Measurements from ENCODE around the gene FSHR.

FSHR gene

DNA sequence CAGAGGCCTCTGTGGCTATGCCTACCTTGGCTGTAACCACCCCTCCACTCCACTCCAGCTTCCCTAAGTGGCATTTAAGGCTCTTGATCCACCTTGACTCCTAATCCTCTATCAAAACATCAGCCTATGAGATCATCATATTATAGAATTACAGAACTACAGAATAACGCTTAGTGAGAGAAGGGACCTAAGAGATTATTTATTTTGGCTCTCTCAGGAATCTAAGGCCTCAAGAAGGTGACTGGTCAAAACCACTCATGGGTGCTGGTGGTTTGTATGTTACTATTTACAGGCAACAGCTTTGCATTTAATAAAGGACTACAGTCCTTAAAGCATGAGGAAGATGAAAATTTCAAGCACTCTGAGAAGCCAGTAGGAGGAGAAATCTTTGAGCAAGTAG, 118.8 kb downstream of the FSHR start:
- in situ Hi-C loops (cut with MboI; ENCODE audit: low sequenced_read_pairs) = no loop called here

DNA sequence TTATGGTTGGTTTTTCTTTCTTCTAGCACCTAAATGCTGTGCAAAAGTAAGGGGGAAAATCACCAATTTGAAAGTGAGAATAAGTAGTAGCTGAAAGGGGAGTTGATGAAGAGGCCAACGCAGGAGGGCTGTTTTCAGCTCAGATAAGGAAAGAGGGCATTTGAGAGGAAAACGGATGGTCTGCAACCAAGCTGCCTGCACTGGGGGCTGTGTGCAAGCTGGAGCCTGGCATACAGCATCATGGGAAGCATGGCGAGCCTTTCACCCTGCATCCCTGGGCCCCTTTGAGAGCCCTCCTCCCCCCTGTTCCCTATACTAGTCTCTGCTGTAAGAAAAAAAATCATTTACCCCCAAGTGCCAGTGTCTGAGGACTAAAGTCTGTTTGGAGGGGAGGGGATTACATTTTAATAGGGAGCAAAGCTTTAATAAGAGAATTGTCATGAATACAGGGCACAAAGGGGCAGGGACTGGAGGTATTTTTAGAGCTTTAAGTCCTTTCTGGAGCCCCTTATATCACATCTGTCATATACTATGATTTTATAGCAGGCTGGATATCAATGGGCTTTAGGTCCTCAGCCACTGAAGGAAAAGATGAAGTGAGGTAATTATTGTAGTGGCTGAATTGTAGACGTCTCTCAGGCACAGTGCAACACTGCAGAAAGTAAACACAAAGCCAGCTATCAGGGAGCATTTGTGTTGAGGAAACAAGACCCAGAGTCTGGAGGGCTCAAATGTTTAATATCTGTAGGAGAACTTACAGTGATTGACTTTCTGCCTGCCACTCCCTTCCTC, 120.7 kb downstream of the FSHR start:
- in situ Hi-C loops (cut with MboI; ENCODE audit: low sequenced_read_pairs) = no loop called here

- in situ Hi-C loops (cut with MboI; ENCODE audit: low sequenced_read_pairs) = no loop called here
Measured at GRCh38 chr2:49032936-49033335, 121.4 kb downstream of the FSHR start.

GRCh38 chr2:49032126-49032525, 122.2 kb downstream of the FSHR start:
- in situ Hi-C loops (cut with MboI; ENCODE audit: low sequenced_read_pairs) = no loop called here

DNA sequence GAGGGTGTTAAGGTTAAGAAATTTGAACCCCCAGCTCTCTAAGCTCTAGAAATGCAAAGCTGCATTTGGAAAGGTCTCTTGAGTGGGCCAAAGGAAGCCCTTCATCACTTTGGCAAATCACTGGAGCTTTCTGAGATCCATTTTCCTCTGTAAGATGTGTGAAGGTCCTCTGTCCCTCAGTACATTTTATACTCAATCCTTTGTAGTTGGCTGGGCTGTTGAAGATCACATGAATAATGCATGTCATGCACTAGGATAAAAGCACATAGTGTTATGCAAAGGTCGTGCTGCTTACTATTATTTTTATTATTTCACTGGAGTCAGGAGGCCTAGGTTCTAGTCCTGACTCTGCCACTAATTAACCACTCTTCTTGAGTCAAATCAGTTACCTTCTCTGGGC, 124.9 kb downstream of the FSHR start:
- in situ Hi-C loops (cut with MboI; ENCODE audit: low sequenced_read_pairs) = no loop called here

GRCh38 chr2:49028101-49028500, 126.2 kb downstream of the FSHR start:
- in situ Hi-C loops (cut with MboI; ENCODE audit: low sequenced_read_pairs) = no loop called here

- in situ Hi-C loops (cut with MboI; ENCODE audit: low sequenced_read_pairs) = no loop called here
Measured at GRCh38 chr2:49026706-49027105, 127.6 kb downstream of the FSHR start.

GRCh38 chr2:49021271-49021670, 133.0 kb downstream of the FSHR start:
- in situ Hi-C loops (cut with MboI; ENCODE audit: low sequenced_read_pairs) = no loop called here

GRCh38 chr2:49005261-49005660, 149.1 kb downstream of the FSHR start:
- in situ Hi-C loops (cut with MboI; ENCODE audit: low sequenced_read_pairs) = no loop called here

DNA sequence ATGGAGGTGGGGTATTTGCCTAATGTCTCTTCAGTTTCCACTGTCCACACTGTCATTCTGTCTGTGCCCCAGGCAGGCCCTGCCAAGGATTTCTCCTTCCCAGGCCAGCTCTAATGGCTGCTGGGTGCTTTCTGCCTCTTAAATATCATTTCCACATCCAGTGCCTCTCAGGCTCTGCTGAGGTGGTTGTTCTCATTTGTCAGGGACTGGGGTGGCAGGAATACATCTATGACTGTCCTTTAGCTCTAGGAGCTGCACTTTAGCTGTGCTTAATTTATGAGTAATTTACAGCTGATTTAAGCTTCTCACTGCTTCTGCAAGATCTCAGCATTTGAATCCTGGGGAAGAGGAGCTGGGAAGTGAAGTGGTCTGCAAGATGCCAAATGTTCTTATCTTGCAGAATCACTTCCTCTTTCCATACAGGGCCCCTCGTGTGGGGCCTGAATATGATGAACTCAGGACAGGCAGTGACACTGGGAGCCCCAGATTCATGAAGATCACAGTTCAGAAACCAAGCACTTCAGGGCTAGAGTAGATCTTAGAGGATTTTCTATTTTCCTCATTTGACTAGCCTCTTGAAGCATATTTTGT, 150.2 kb downstream of the FSHR start:
- in situ Hi-C loops (cut with MboI; ENCODE audit: low sequenced_read_pairs) = no loop called here

DNA sequence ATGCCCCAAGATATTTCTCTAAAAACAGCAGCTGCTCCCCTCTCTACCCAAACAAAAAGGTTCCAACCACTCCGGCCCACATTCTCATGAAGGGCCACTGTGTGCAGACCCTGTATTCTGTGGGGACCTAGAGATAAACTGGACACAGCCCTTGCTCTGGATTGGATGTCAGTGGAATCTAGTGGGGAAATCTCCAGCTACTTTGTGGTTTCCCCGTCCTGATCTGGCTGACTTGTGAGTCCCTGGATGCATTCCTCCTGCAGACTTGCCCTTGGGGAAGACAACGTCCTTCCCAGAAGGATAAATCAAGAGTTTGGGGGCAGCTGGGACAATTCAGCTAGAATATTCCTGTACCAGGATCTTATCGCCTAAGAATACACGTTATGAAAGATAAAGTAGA, 151.1 kb downstream of the FSHR start:
- in situ Hi-C loops (cut with MboI; ENCODE audit: low sequenced_read_pairs) = no loop called here

- in situ Hi-C loops (cut with MboI; ENCODE audit: low sequenced_read_pairs) = no loop called here
Measured at GRCh38 chr2:49002750-49003149, 151.6 kb downstream of the FSHR start.

GRCh38 chr2:49000695-49001094, 153.6 kb downstream of the FSHR start:
- in situ Hi-C loops (cut with MboI; ENCODE audit: low sequenced_read_pairs) = no loop called here

GRCh38 chr2:48998449-48998848, 155.9 kb downstream of the FSHR start:
- in situ Hi-C loops (cut with MboI; ENCODE audit: low sequenced_read_pairs) = no loop called here

- in situ Hi-C loops (cut with MboI; ENCODE audit: low sequenced_read_pairs) = no loop called here
Measured at GRCh38 chr2:48993576-48993975, 160.7 kb downstream of the FSHR start.

GRCh38 chr2:48991415-48992131, 162.7 kb downstream of the FSHR start:
- in situ Hi-C loops (cut with MboI; ENCODE audit: low sequenced_read_pairs) = no loop called here

DNA sequence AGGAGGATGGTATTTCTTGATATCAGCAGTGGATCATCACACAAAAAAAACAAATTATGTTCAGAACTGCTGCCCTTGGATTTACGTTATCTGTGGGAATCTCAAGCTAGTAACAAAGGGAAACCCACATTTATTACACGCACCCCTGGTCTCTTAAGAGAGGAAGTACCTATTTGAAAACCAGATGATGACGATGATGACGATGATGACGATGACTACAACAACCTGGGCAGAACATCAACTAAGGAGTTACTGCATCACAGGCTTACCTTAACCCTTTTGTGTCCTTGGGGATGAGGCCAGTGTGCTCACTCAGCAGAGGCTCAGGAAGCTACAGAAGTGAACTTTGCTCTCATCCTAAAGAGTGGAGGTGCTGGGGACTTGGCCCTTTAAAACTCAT, 169.4 kb downstream of the FSHR start:
- in situ Hi-C loops (cut with MboI; ENCODE audit: low sequenced_read_pairs) = no loop called here

DNA sequence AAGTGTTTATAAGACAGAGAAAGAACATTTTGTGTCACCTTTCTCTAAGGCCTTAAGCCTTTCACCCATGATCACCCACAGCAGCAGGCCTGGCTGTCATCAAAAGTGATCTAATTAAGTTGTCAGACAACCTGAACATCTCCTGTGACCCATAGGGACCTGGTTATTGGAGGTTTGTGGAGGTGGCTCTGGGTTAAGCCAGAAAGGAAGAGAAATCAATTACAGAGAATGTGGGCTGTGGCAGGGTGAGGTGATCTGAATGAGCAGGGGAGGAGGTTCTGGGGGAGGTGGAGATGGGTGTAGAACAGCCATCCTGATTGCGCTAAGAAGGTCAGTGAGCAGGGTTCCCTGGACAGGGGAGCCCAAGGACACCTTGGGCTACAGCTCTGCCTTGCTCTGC, 170.8 kb downstream of the FSHR start:
- in situ Hi-C loops (cut with MboI; ENCODE audit: low sequenced_read_pairs) = no loop called here

DNA sequence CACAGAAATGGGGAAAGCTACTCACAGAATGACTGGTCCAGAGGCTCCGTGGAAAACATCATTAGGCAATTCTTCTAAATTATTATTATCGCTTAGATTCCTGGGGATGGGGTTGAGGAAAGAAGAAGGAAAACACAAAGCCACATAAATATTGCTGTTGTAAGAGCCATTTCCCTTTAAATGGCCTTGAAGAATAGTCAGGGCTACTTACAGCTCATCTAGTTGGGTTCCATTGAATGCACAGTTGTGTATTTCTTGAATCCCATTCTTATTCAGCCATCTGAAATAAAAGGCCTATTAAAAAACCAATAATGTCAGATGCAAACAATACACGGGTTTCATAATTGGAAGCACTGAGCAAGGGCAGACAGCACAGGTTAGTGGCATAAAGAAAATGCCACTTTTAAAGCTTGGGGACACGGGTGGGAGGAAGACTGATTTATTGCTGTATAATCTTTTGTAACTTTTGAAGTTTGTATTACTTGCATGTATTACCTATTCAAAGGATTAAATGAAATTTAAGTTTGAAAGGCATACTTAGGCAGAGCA, 171.4 kb downstream of the FSHR start:
- in situ Hi-C loops (cut with MboI; ENCODE audit: low sequenced_read_pairs) = no loop called here

GRCh38 chr2:48980846-48981245, 173.5 kb downstream of the FSHR start:
- in situ Hi-C loops (cut with MboI; ENCODE audit: low sequenced_read_pairs) = no loop called here

DNA sequence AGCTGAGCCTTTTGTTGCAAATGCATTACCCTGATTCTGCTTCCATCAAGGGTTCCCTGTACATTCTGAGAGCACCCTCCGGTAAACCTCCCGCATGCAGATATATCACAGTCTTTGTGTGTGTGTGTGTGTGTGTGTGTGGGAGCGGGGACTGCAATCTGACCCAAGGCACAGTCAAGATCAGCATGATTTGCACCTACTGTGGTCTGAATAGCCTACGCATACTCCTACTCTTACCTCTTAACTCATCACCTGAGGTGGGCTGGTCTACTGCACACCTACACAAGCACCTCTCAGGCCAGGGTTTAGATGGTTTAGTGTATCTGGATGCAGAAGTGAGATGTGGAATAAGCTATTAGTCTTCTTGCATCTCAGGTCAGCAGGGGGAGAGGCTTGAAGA, 174.6 kb downstream of the FSHR start:
- in situ Hi-C loops (cut with MboI; ENCODE audit: low sequenced_read_pairs) = no loop called here

DNA sequence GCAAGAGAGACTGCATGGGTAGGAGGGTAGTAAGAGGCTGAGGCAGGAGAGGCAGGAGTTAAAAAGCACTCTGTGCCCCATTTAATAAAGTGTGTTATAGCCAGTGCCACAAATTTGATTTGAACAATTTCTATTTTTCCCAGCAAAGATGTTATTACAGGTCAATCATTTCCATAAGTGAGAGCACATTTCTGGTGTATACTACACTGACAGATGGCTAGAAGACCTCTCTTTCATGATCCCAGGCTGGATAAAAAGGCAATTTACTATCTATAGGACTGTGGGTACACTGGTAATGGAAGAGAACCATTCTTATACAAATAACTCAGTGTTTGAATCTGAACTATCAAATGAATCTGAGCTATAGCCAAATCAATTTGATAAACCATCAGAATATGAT, 176.2 kb downstream of the FSHR start:
- in situ Hi-C loops (cut with MboI; ENCODE audit: low sequenced_read_pairs) = no loop called here

Measured in HL-60/S4 treated with retinoic acid at 250 ng/mL for 4 days and 3 days (cell line).